ENCODE data around the gene PELI1.

Gene PELI1

GRCh38 chr2:64134813-64135212, 9.4 kb downstream of the PELI1 start:
- no peak for DNase-seq (ENCODE audit: low spot score)
- Histone ChIP-seq H3K4me1 (ENCODE audit: insufficient read depth, poor library complexity, severe bottlenecking) (peaks cover 32% of the 10 kb centered on the region), H3K27ac (ENCODE audit: poor library complexity, severe bottlenecking) (peak overlapping the region; percentile 66)

GRCh38 chr2:64133828-64134227, 10.4 kb downstream of the PELI1 start:
- H3K27me3 ChIP-seq (ENCODE audit: insufficient read depth, poor library complexity, severe bottlenecking) = no peaks in the 10 kb centered on the region
- TF ChIP-seq CTCF (IDR thresholded peaks at IDR 0.05; ENCODE audit: poor library complexity, severe bottlenecking) = no peak
- peak; percentile 92 for ATAC-seq (ENCODE audit: low read depth)
- peaks cover 32% of the 10 kb centered on the region for H3K4me1 ChIP-seq (ENCODE audit: insufficient read depth, poor library complexity, severe bottlenecking)
- H3K36me3 ChIP-seq (ENCODE audit: low read depth) = 0 out of 2 replicates have a peak, but pooled peaks cover 4% of the 10 kb centered on the region
- DNase-seq (ENCODE audit: low spot score) = no peak
- peak overlapping the region; percentile 66 for H3K27ac ChIP-seq (ENCODE audit: poor library complexity, severe bottlenecking)
- H3K9me3 ChIP-seq (ENCODE audit: severe bottlenecking) = no peaks in the 10 kb centered on the region
- H3K4me3 ChIP-seq (ENCODE audit: severe bottlenecking) = no peak overlapping the region

More at GRCh38 chr2:64134813-64135212, 9.4 kb downstream of the PELI1 start:
- TF ChIP-seq CTCF (IDR thresholded peaks at IDR 0.05; ENCODE audit: poor library complexity, severe bottlenecking) = no peak
- no peak for ATAC-seq (ENCODE audit: low read depth)
- no peaks in the 10 kb centered on the region for H3K27me3 ChIP-seq (ENCODE audit: insufficient read depth, poor library complexity, severe bottlenecking)
- 0 out of 2 replicates have a peak, but pooled peaks cover 4% of the 10 kb centered on the region for H3K36me3 ChIP-seq (ENCODE audit: low read depth)
- no peaks in the 10 kb centered on the region for H3K9me3 ChIP-seq (ENCODE audit: severe bottlenecking)
- no peak overlapping the region for H3K4me3 ChIP-seq (ENCODE audit: severe bottlenecking)

GRCh38 chr2:64133354-64133753, 10.9 kb downstream of the PELI1 start:
- H3K4me3 ChIP-seq (ENCODE audit: severe bottlenecking) = no peak overlapping the region
- peak overlapping the region; percentile 66 for H3K27ac ChIP-seq (ENCODE audit: poor library complexity, severe bottlenecking)
- 0 out of 2 replicates have a peak, but pooled peaks cover 4% of the 10 kb centered on the region for H3K36me3 ChIP-seq (ENCODE audit: low read depth)
- no peaks in the 10 kb centered on the region for H3K9me3 ChIP-seq (ENCODE audit: severe bottlenecking)
- DNase-seq (ENCODE audit: low spot score) (no peak), ATAC-seq (ENCODE audit: low read depth) (no peak; the same call in 2 of the 3 replicates)
- TF ChIP-seq CTCF (IDR thresholded peaks at IDR 0.05; ENCODE audit: poor library complexity, severe bottlenecking) = no peak
- H3K27me3 ChIP-seq (ENCODE audit: insufficient read depth, poor library complexity, severe bottlenecking) = no peaks in the 10 kb centered on the region
- H3K4me1 ChIP-seq (ENCODE audit: insufficient read depth, poor library complexity, severe bottlenecking) = peaks cover 32% of the 10 kb centered on the region

GRCh38 chr2:64130333-64130732, 13.9 kb downstream of the PELI1 start:
- H3K27ac ChIP-seq (ENCODE audit: poor library complexity, severe bottlenecking) = no peak overlapping the region
- H3K4me1 ChIP-seq (ENCODE audit: insufficient read depth, poor library complexity, severe bottlenecking) = peaks cover 22% of the 10 kb centered on the region
- no peak overlapping the region for H3K4me3 ChIP-seq (ENCODE audit: severe bottlenecking)
- no peaks in the 10 kb centered on the region for H3K27me3 ChIP-seq (ENCODE audit: insufficient read depth, poor library complexity, severe bottlenecking)
- no peak for DNase-seq (ENCODE audit: low spot score)
- H3K36me3 ChIP-seq (ENCODE audit: low read depth) = 0 out of 2 replicates have a peak, but pooled peaks cover 4% of the 10 kb centered on the region
- no peak for ATAC-seq (ENCODE audit: low read depth)
- TF ChIP-seq CTCF (IDR thresholded peaks at IDR 0.05; ENCODE audit: poor library complexity, severe bottlenecking) = no peak
- no peaks in the 10 kb centered on the region for H3K9me3 ChIP-seq (ENCODE audit: severe bottlenecking)

- Histone ChIP-seq H3K27me3 (ENCODE audit: insufficient read depth, poor library complexity, severe bottlenecking) (no peaks in the 10 kb centered on the region), H3K4me3 (ENCODE audit: severe bottlenecking) (no peak overlapping the region), H3K9me3 (ENCODE audit: severe bottlenecking) (no peaks in the 10 kb centered on the region), H3K4me1 (ENCODE audit: insufficient read depth, poor library complexity, severe bottlenecking) (peaks cover 10% of the 10 kb centered on the region), H3K36me3 (ENCODE audit: low read depth) (0 out of 2 replicates have a peak, but pooled peaks cover 4% of the 10 kb centered on the region), H3K27ac (ENCODE audit: poor library complexity, severe bottlenecking) (no peak overlapping the region)
- TF ChIP-seq CTCF (IDR thresholded peaks at IDR 0.05; ENCODE audit: poor library complexity, severe bottlenecking) = no peak
- ATAC-seq (ENCODE audit: low read depth) (no peak), DNase-seq (ENCODE audit: low spot score) (no peak)
These were observed 15.3 kb downstream of the PELI1 start for GRCh38 chr2:64128943-64129391.
